DMS53 (cell line): Measurements from ENCODE around the gene NTM.

Experiments
- DNase-seq: peaks from one replicate; lab custom pipeline; 2025; lab: John Stamatoyannopoulos, UW

The NTM gene

DNA sequence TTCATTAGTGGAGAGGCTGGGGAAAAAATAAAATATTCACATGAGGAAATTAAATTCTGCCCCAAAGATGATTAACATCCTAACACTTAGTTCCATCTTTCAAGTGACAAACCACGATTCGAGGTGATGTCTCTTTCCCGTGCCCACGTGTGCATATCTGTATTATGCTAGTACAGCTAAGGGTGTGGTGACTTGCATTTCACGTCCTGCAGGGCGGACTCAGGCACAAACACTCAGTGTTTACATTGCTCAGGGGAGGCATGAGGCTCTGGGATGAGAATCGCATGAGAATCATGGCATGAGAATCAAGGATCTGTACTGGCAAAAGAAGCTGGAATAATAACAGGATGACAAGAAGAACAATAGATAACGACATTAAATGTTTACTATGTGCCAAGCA lies 179.4 kb downstream of the NTM start:
- no peak for DNase-seq

DNA sequence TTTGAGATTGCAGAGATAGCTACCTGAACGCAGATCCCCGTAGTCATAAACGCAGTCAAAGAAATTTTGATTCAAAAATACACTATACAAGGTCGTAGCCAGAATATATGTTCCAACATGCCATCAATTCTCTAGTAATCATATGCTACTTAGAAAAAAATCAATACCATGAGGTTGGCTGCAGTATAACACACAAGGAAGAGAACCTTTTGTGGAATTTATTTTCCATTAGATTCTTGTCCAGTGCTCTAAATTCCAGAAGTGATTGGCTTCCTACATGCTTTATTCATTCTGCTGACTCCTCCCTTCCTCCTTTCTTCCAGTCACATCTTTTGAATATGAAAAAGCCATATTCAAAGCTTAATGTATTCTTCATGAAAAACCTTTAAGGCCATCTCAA lies 189.9 kb downstream of the NTM start:
- no peak for DNase-seq

DNA sequence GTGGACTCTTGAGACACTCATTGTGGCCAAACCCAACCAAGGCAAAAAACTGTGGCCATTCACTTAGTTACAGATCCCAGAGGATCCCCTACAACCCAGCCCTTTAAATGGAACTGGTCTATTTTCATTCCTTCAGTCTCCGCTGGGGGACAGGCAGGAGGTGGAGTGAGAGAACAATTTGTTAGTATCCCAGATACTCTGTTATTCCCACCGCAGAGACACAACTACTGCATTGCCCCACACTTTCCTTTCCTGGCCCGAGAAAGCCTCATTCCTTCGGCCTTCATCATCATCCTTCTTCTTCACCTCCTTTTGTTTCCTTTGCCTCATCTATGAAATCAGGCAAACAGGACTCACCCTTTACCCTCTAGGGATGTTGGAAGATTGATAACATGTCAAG lies 191.1 kb downstream of the NTM start:
- DNase-seq = no peak

DNA sequence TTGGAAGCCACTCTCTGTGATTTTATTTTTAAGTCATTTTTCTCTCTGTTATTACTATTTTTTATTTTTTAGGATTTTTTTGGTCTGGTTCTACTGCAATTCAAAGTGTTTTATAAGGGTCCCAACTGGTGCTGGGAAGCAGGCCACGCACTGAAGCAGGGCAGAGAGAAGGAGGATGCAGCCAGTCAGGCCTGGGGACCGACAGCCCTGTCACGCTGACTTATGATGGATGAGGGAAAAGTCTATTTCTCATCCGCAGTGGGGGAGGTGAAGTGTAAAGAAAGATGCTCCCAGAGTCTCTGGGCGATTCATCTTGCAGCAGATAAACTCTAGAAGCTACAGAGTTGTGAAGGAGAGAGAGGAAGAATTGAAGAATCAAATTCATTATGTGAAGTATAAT lies 191.6 kb downstream of the NTM start:
- DNase-seq = no peak

GRCh38 chr11:131568318-131568717 lies 197.9 kb downstream of the NTM start:
- no peak for DNase-seq

DNA sequence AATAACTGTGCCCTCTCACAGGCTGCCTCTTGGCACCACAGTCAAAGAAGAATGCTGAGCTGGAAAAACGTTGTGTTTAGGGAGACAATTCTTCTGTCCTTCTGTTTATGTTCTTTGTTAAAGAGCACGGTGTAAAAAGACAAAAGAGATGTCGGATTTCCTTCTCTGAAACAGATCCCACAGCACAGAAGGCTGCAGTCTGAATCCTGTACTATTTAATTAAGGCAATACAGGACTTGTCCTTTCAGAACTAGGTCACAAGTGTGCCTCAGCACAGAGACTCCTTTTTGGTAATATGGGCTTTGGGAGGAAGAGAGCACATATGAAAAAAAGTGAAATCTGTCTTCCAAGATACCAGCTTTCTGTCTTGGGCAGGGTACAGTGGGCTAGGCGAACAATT lies 201.2 kb downstream of the NTM start:
- no peak for DNase-seq

DNA sequence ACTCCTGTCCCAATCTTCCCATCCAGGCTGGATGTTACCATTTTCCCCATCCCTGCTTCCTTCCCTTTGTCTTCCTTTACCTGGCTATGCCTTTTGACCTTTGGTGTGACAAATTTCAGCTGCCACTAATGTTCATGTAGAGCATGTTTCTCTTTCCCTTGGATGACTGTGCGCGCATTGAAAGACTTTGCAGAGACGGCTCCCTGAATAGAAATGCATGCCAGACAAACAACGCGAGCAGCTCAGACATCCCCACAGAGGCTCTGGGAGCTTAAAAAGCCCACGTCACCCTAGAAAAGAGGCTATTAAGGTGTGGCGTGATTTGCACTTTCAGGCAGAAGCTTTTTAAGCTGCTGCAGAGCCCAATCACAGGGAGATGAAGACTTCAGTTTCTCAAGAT lies 202.0 kb downstream of the NTM start:
- no peak for DNase-seq

GRCh38 chr11:131579932-131580387 lies 209.5 kb downstream of the NTM start:
- DNase-seq = peak; percentile 41

DNA sequence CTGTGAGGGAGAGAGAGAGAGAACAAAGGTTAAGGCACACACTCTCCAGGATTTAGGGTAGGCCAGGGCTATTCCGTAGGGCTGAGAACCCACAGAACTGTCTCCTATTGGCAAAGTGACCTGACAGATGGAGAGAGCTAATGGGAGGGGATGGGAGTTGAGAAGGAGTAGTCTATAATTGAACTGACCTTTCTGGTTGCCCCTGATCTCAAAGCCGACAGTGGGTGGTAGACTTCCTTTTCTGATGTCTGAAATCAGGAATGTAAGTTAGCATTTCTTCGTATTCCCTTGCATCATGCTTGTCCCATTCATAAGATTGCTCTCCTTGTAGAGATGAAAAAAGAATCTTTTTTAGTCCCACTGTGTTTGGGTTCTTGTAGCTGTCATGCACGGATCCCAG lies 210.1 kb downstream of the NTM start:
- no peak for DNase-seq

DNA sequence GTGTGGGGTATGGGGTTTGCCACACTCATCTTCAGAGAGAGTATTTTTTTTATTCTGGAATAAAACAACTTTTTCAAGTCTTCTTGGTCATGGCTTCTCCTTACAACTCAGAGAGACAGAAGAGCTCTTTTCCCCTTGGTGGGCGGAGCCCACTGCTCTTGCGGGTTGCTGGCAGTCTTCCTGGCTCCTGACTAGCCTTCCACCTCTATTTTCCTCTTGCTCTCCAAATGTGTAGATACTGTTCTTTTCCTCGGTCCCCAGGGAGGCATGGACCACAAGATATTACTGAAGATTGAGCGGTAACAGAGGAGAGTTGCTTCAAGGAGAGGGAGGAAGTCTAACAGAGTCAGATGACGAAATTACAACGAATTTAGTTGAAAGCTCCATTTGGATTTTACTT lies 210.6 kb downstream of the NTM start:
- DNase-seq = no peak

GRCh38 chr11:131582021-131582525 lies 211.7 kb downstream of the NTM start:
- DNase-seq = no peak

DNA sequence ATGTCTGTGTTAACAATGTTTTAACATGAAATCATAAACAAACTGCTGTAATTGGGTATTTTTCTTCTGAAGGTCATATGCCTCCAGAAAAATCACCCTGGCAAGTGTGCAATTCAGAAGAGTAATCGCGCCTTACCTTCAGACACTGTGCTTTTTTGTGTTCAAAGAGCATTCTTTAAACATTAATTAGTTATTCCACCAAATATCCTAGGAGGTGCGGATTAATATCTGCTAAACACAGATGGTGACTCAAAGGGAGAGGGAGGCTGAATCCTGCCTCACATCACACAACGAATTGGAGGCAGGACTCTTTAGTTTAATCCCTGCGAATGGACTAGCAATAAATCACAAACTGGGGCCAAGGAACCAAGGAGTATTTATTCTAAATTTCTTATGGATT lies 213.0 kb downstream of the NTM start:
- DNase-seq = no peak

DNA sequence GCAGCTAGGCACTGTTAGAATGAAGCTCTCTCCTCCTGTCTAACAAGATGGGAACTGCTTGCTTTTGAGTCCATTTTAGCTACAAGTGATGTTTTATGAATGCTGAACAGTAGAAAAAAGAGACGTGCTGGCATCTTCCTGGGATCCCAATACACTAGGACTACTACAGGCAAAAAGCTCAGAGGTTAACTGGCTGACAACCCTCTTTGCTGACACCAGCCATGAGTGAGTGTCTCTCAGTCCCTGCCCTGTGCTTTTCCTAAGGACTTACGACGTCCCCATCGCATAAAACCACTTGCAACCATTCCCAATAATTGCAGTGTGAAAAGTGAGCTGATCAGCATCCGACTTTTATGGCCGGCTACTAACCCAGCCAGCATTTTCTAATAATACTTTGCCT lies 213.5 kb downstream of the NTM start:
- DNase-seq = no peak

- DNase-seq = no peak
Measured at GRCh38 chr11:131584785-131585592, 214.6 kb downstream of the NTM start.

DNA sequence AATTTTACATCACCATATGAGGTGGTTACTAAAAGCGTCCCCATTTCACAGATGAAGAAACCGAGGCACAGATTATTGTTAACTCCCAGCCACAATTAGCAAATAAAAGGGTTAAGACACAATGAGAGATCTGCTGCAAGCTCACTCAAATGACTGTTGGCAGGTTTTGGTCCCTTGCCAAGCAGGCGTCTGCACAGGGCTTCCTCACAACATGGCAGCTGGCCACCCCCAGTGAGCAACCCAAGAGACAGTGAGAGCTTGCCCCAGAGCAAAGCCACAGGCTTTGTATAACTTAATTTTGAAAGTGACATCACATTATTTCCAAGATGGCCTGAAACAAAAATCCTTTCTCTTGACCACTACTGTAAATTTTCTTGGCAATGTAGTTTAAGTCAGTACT lies 217.6 kb downstream of the NTM start:
- DNase-seq = no peak

DNA sequence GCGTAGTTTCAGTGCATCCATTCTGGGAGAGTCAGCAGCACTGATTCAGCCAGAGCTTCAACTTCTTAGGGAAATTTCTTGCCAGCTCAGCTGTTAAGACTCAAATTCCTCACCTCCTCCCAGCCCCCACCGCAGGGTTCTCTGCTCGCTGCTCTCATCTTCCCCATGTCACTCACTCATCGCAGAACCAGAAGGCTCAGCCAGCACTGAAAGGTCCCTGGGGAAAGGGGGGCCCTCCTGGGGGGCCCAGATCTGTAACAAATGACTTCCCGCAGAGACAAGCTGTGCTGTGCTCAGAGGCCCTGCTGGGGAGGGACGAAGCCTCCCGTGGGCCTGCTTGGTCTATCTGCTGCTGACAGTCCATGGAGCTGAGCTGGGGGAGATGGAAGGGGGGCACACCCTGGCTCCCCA lies 220.6 kb downstream of the NTM start:
- DNase-seq = no peak

DNA sequence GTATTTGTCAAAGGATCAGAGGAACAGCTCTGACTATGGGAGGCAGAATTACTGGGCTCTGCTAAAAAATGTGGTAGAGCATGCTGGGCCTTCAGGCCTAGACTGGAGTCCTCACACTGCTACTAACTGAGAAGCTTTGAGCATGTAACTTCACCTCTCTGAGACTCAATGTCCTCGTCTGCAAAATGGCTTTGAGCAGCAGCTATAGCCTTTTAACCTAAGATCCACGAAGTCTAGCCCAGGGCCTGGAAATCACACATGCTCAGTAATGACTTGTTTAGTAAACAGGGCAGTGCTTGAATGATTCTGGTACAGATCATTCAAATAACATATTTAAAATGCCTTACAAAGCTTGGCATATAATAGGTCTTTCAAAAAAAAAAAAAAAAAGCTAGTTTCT lies 221.7 kb downstream of the NTM start:
- DNase-seq = no peak

DNA sequence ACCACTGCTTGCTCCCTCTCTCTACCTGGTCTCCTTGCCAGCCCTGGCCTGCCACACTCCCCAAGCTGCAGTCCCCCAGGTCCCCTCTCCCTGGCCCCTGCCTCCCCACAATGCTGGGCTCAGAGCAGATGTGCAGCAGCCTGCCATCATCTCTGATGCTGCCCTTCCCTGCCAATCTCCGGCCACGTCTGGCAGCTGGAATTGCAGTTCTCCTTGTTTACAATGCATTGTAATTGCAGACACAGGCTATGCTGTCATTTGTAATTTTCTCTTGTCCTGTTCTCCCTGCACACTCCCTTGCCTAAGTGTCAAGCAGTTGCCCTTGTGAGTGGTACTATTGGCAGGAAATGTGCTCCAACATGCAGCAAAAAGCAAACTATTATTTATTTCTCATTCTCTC lies 222.3 kb downstream of the NTM start:
- DNase-seq = no peak

- DNase-seq = no peak
Measured at GRCh38 chr11:131593301-131593700, 222.9 kb downstream of the NTM start.

- DNase-seq = no peak
Measured at GRCh38 chr11:131595797-131596196, 225.4 kb downstream of the NTM start.

DNA sequence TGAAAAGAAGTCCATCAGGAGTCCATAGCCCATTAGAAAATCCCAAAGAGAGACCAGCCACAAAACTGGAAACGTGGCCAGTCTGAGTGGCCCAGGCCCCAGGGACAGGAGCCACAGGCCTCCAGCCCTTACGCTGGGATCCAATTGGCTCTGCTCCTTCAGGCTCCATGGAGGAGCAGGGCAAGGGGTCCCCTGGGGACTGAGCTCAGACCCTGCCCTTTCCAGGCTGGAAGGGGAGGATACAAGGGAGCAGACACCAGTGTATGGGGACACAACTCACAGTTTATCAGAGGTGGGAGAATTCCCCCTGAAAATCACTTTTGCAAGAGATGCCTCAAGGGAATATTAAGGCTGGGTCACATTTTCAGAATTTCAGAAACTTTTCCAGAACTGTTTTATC lies 227.5 kb downstream of the NTM start:
- no peak for DNase-seq

DNA sequence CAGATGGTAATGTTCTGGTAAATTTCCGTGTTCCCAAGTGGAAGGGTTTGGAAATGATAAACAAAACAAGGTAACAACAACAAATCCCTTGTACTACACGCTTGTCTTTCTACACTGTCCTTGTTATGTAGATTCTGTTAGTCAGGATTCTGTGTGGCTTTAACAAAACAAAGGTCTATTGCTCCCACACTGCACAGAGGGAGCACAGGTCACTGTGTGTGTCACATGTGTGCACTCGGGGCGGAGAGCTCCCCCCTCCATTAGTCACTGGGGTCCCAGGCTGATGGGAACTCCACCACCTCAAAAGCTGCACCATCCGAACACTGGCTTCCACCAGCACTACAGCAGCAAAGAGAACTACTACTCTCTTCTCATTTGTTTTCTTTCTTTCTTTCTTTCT lies 227.9 kb downstream of the NTM start:
- no peak for DNase-seq

- no peak for DNase-seq
Measured at GRCh38 chr11:131599285-131599684, 228.9 kb downstream of the NTM start.

GRCh38 chr11:131600628-131601027 lies 230.2 kb downstream of the NTM start:
- no peak for DNase-seq
